Urothelium cell line (cell line): ENCODE data around the gene ANKFY1.
A peak's percentile ranks its signal among the peaks of the same experiment; 100 is the strongest.
"Not testable (repeated sequence)": the region's sequence is repeated elsewhere in the genome, so short reads cannot be mapped to it uniquely, and the experiment has no call there.

Source experiments
- DNase-seq: peaks from one replicate; pipeline ENCODE4 v3.0.0; 2011; ENCODE audit warnings: low spot score, mixed read lengths
- FAIRE-seq: peaks from 2 replicates; lab custom pipeline; 2011; peaks lifted over from hg19 to GRCh38; lab: Jason Lieb, UNC

Gene ANKFY1

DNA sequence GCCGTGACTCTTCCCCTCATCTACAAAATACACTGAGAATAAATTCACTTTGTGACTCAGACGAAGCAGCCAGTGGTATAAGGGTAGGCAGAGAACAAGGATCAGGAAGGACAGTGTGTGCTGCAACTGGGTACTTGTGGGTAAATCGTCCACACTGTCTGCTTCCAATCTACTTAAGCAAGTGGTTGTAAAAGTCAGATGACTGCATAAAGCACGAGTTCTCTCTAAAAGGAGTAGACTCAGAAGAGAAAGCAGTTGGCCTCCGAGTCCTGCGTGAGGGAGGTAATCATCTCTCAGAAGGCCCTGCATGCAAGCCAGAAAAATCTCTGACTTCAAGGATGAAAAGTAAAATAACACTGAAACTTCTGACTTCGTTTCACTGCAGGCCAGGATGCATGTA is 43.1 kb downstream of the ANKFY1 start:
- FAIRE-seq (no peak), DNase-seq (no peak)

DNA sequence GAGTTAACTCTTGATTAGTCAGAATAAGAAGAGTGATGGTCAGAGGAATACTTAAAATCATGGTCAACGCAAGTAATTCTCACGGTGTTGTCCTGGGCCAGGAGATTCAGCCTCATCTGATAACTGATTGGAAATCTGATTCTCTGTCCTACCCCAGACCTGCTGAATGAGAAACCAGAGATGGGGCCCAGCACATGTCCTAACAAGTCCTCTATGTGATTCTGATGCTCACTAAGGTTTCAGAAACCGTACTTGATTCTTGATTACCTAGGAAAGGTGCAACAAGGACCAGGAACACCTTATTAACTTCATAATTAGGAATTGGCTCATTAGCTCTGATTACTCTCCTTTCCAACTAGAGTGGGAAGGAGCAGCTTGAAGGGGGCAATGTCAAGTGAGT is 44.5 kb downstream of the ANKFY1 start:
- FAIRE-seq (no peak), DNase-seq (no peak)

DNA sequence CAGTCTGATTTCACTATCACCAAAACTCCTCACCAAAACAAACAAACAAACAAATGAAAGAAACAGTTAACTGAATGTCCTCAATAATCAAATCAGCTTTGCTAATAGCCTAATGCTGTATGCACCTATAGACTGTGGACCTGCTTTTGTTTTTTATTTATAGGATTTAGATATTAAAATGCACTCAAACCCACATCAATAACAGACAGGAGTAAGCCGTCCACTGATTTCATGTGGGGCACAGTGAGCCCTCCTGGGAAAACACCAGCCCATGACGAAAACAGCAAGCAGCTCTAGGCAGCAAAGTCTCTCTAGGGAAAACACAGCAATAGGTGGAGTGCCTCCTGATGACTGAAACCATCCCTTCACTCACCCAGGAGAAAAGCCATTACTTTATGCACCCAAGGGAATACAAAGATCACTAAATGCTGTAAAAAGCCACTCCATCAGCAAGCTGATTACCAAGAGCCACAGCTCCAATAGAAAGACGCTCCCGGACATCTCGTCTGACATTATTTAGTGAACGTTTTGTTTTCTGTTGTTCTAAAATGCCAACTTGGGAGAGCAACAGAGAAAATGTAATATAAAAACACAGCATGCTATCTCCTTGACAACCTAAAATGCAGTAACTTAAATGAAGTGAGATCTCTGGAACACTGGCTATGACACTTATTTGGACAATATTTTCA is 47.8 kb downstream of the ANKFY1 start:
- no peak for FAIRE-seq
- no peak for DNase-seq

GRCh38 chr17:4214157-4214556 is 49.6 kb downstream of the ANKFY1 start:
- FAIRE-seq (no peak), DNase-seq (no peak)

DNA sequence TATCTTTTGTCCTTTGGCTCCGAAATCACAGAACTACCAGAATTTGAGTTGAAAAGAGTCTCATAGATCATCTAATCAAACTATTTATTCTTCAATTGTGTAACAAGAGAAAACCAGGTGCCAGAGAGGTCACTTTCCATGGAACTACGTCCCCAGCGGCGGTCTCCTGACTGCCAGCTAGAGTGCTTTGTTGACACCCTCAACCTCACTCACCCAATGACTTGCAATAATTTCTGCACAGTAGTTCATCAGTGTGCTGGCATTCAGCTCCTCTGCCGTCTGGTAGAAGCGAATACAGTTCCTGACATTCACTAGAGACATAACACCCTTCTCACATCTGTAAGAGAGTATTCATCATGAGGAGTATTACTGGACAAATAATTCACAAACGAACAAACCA is 54.2 kb downstream of the ANKFY1 start:
- no peak for DNase-seq
- FAIRE-seq: no peak

DNA sequence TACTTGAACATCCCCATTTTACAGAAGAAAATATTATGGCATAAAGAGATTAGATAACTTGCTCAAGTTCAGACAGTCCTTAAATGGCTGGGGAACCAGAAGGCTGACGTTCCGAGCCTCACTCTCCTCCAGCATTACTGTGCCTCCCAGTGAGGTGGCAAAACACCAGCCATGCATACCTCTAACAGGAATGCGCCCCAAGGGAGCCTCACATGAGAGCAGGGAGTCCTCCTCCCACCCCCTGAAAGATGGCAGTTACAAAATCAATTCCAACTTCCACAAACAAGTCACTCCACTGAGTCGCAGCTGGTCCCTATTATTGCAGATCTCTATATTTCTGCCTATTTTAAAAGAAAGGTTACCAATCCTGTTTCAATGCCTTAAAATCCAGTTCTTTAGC is 55.5 kb downstream of the ANKFY1 start:
- FAIRE-seq: no peak
- no peak for DNase-seq

GRCh38 chr17:4206962-4207361 is 56.8 kb downstream of the ANKFY1 start:
- no peak for DNase-seq
- FAIRE-seq: no peak

DNA sequence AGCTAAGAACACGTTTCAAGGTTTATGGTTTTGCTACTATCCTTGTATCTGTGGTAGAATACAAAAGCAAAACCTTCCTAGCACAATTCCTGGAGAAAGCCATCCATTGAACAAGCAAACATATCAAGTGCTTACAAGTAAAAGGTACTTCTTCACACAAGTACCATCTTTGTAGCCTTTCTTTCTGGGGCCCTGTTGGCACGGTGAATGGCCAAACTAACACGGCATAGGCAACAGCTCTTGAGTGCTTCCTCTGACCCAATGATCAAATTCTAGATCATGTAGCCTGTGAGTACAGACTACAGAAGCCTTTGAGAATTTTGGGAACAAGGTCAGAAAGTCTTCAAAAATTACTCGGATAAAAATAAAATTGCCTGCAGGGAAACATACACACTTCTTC is 57.9 kb downstream of the ANKFY1 start:
- DNase-seq: no peak
- no peak for FAIRE-seq

DNA sequence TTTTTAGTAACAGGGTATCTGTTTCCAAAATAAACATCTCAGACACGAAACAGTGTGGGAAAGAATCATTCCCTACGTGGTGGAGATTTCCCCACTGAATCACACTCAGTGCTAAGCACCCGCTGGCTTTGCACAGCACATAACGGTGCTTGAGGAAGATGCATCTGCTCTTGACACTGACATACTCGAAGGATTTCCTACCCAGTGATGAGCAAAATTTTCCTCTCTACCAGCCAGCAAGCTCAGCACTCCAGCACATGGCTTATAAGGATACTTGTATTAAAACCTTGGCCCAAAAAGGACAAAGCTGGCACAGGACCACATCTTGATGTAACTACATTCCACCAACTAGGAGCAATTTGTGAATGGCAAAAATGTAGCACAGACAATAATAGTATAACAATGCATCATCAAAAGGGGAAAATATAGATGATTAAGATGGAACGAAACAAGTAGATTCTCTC is 59.0 kb downstream of the ANKFY1 start:
- no peak for DNase-seq
- no peak for FAIRE-seq

GRCh38 chr17:4204190-4204589 is 59.6 kb downstream of the ANKFY1 start:
- no peak for FAIRE-seq

DNA sequence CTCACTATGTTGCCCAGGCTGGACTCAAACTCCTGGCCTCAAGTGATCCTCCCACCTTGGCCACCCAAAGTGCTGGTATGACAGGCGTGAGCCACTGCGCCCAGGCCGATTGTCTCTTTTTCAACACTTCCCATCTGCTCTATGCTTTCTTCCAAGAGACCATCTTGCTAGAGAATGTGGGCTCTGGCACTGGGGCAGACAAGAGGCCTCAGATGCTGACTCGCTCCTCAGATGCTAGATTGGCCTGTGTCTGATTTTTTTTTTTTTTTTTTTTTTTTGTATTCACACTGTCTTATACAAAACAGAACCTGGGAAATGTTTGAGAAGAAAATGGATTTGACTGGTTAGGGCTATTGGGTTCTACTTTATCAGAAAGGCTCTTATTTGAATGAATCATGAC is 62.6 kb downstream of the ANKFY1 start:
- FAIRE-seq (no peak), DNase-seq (no peak)

More at GRCh38 chr17:4204190-4204589, 59.6 kb downstream of the ANKFY1 start:
- DNase-seq: no peak

DNA sequence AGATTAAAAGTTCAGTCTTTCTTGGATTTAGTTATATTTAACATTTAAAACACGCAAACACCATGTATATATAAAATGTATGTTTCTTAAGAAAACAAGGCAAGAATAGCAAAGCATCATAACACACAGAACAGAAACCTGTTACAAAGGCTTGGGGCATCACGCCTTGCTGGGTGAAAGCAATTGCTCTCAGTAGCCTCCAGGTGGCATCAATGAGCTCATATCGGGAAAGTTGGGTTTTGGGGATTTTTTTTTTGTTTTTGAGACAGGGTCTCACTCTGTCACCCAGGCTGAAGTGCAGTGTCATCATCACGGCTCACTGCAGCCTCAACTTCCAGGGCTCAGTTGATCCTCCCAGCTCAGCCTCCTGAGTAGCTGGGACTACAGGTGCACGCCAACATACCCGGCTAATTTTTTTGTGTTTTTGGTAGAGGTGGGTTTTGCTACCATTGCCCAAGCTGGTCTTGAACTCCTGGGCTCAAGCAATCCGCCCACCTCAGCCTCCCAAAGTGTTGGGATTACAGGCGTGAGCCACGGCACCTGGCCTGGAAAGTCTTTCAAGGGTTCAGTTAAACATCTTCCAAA is 63.9 kb downstream of the ANKFY1 start:
- FAIRE-seq: no peak
- peak; percentile 49 for DNase-seq

- DNase-seq (no peak), FAIRE-seq (no peak)
Measured at GRCh38 chr17:4198995-4199394, 64.8 kb downstream of the ANKFY1 start.

- FAIRE-seq (no peak), DNase-seq (peak; percentile 23)
Measured at GRCh38 chr17:4195306-4195705, 68.5 kb downstream of the ANKFY1 start.

GRCh38 chr17:4194796-4195195 is 69.0 kb downstream of the ANKFY1 start:
- no peak for DNase-seq
- FAIRE-seq: no peak

- FAIRE-seq, DNase-seq: not testable (repeated sequence)
Measured at GRCh38 chr17:4190791-4191190, 73.0 kb downstream of the ANKFY1 start.

DNA sequence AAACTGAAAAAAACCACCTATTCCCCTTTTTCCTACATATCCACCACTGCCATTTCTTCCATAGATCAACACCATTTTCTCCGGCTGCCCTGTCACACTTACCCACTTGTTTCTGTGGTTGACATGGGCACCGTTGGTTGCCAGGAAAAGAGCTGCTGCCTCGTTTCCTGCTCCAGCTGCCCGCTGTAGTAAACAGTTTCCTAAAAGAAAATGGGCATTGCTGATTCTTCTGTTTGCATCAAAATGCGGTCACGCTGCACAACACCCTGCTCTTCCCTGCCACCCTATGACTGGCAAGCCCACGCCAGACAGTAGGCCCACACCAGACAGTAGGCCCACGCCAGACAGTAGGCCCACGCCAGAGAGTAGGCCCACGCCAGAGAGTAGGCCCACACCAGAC is 74.5 kb downstream of the ANKFY1 start:
- no peak for FAIRE-seq
- DNase-seq: no peak

GRCh38 chr17:4188076-4188475 is 75.7 kb downstream of the ANKFY1 start:
- no peak for FAIRE-seq
- DNase-seq: no peak

GRCh38 chr17:4187076-4187475 is 76.7 kb downstream of the ANKFY1 start:
- DNase-seq (no peak), FAIRE-seq (no peak)

DNA sequence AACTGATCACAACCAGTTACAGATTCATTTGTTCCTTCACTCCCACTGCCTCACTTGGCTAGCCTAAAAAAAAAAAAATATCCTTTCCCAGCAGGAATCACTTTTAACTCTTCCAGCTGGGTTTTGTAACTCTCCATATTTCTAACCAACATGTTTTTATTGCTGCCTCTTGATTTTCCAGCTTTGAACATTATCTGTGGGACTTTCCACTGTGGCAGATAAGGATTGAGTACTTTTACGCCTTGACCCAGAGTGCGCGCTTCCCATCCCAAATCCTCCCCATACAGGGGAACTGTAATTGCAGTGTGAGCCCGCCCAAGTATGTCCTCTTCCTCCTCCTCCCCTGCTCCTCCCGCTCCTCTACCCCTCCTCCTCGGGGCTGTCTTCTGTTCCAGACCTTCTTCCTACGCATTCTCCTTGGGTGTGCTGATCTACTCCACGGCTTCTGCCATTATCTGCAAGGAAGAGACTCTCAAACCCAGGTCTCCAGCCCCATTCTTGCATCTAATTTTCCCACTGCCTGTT is 77.4 kb downstream of the ANKFY1 start:
- no peak for DNase-seq

GRCh38 chr17:4185656-4186055 is 78.1 kb downstream of the ANKFY1 start:
- DNase-seq: no peak
- FAIRE-seq: no peak

More for the DNA sequence above, 77.4 kb downstream of the ANKFY1 start:
- FAIRE-seq: no peak

DNA sequence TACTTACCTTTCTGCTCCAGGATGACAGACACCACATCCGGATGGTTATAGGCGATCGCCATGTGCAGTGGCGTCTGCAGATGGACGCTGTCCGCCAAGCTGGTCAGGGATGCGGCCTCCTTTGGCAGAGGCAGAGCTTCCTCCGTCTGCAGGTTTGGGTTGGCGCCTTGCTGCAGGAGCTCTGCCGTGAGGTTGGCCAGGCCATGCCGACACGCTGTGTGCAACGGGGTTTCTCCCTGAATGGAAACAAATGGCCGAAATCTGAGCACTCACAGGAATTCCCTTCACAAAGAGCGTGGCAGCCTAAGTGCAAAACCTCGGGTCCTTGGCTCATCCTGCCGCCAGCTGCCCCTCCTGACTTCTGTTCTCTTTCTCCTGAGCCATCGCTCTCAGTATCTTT is 79.0 kb downstream of the ANKFY1 start:
- no peak for DNase-seq
- no peak for FAIRE-seq
